ENCODE data around the gene RAB4A. TPM values are rescaled to one million over a fixed set of nuclear protein-coding genes. Genes with fewer than 3 reads are reported as not detected.
A peak's percentile ranks its signal among the peaks of the same experiment; 100 is the strongest.

The RAB4A gene
- 24.8 and 26.6 TPM in 2 replicates for polyA plus RNA-seq (2011; rRNA removed)
- polyA minus RNA-seq (2011; rRNA and poly(A)+ RNA removed) = 3.4 and 4.0 TPM in 2 replicates

GRCh38 chr1:229270547-229271447 is at the start of gene RAB4A:
Gene RAB4A, plus strand, starts transcription at chr1:229271111. Its CDS starts 229 bp downstream, at chr1:229271340.
- ChIA-PET CTCF (interaction anchor here (1.1 to 3.3 kb wide), 2 partner anchors 12 kb away, joined by 4 to 15 read pairs; no protein-coding TSS in a partner anchor), POLR2A (no interaction called here)
- H3K4me3 ChIP-seq (ENCODE audit: low read depth, low read length) = peak within 1 kb of the TSS; percentile 56
- DNase-seq (ENCODE audit: low read depth) = peak; percentile 34
- no peak for TF ChIP-seq CTCF (IDR thresholded peaks at IDR 0.05; ENCODE audit: insufficient read depth, low read depth, low read length)
- H3K27me3 ChIP-seq (ENCODE audit: control insufficient read depth, insufficient read depth, low read length) = no peaks in the 10 kb centered on the region
- no peaks in the 10 kb centered on the region for H3K36me3 ChIP-seq (ENCODE audit: control insufficient read depth, insufficient read depth, low read length)

- ChIA-PET CTCF (interaction anchor here (1.1 kb wide), 1 partner anchor 9 kb away, joined by 4 read pairs; no protein-coding TSS in a partner anchor), POLR2A (no interaction called here)
- no peak for TF ChIP-seq CTCF (IDR thresholded peaks at IDR 0.05; ENCODE audit: insufficient read depth, low read depth, low read length)
- Histone ChIP-seq H3K27me3 (ENCODE audit: control insufficient read depth, insufficient read depth, low read length) (peaks cover 3% of the 10 kb centered on the region; the same call in 1 of the 2 replicates), H3K36me3 (ENCODE audit: control insufficient read depth, insufficient read depth, low read length) (no peaks in the 10 kb centered on the region), H3K4me3 (ENCODE audit: low read depth, low read length) (no peak overlapping the region)
- DNase-seq (ENCODE audit: low read depth) = no peak
These were observed 48.8 kb upstream of the RAB4A start for GRCh38 chr1:229222081-229222480.

- ChIA-PET CTCF (no interaction called here), POLR2A (no interaction called here)
- Histone ChIP-seq H3K27me3 (ENCODE audit: control insufficient read depth, insufficient read depth, low read length) (no peaks in the 10 kb centered on the region), H3K36me3 (ENCODE audit: control insufficient read depth, insufficient read depth, low read length) (no peaks in the 10 kb centered on the region), H3K4me3 (ENCODE audit: low read depth, low read length) (no peak overlapping the region)
- no peak for DNase-seq (ENCODE audit: low read depth)
- TF ChIP-seq CTCF (IDR thresholded peaks at IDR 0.05; ENCODE audit: insufficient read depth, low read depth, low read length) = no peak
These were observed 47.4 kb upstream of the RAB4A start for GRCh38 chr1:229223498-229223897.

- ChIA-PET POLR2A (no interaction called here), CTCF (interaction anchor here (1.3 to 2.0 kb wide), 3 partner anchors 21 to 561 kb away, joined by 3 to 7 read pairs (median 4); partner anchors contain the start of gene RHOU)
- peaks cover 4% of the 10 kb centered on the region; the same call in 1 of the 2 replicates for H3K27me3 ChIP-seq (ENCODE audit: control insufficient read depth, insufficient read depth, low read length)
- no peaks in the 10 kb centered on the region for H3K36me3 ChIP-seq (ENCODE audit: control insufficient read depth, insufficient read depth, low read length)
- no peak for TF ChIP-seq CTCF (IDR thresholded peaks at IDR 0.05; ENCODE audit: insufficient read depth, low read depth, low read length)
- no peak for DNase-seq (ENCODE audit: low read depth)
- H3K4me3 ChIP-seq (ENCODE audit: low read depth, low read length) = no peak overlapping the region
These were observed 46.6 kb upstream of the RAB4A start for GRCh38 chr1:229224308-229224707.

- H3K4me3 ChIP-seq (ENCODE audit: low read depth, low read length) = no peak overlapping the region
- H3K27me3 ChIP-seq (ENCODE audit: control insufficient read depth, insufficient read depth, low read length) = peaks cover 5% of the 10 kb centered on the region; the same call in 1 of the 2 replicates
- H3K36me3 ChIP-seq (ENCODE audit: control insufficient read depth, insufficient read depth, low read length) = no peaks in the 10 kb centered on the region
- DNase-seq (ENCODE audit: low read depth) = no peak
- no peak for TF ChIP-seq CTCF (IDR thresholded peaks at IDR 0.05; ENCODE audit: insufficient read depth, low read depth, low read length)
- ChIA-PET POLR2A (no interaction called here), CTCF (interaction anchor here (0.5 to 2.0 kb wide), 4 partner anchors 13 to 562 kb away, joined by 3 to 7 read pairs (median 4); partner anchors contain the start of gene RHOU)
These were observed 45.6 kb upstream of the RAB4A start for GRCh38 chr1:229225331-229225782.
